OCI-M2 (cell line): ENCODE results near the gene CACNA1G.

Experiments used
- DNase-seq: peaks from one replicate; lab custom pipeline; 2025; ENCODE audit not compliant: unreplicated experiment; lab: John Stamatoyannopoulos, UW

CACNA1G gene

DNA sequence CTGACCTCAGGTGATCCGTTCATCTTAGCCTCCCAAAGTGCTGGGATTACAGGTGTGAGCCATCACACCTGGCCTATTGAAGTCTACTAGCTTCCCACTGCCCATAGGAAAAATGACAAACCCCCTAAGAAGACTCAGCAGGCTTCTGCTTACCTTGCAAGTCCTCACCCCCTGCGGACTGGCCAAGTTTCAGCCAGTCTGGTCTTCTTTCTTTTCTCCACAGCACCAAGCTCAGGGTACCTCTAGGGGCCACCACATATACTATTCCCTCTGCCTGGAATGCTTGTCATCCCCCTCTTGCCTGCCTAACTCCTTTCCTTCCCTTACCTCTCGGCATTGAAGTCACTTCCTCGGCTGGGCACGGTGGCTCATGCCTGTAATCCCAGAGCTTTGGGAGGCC is 105.3 kb downstream of the CACNA1G start:
- no peak for DNase-seq

DNA sequence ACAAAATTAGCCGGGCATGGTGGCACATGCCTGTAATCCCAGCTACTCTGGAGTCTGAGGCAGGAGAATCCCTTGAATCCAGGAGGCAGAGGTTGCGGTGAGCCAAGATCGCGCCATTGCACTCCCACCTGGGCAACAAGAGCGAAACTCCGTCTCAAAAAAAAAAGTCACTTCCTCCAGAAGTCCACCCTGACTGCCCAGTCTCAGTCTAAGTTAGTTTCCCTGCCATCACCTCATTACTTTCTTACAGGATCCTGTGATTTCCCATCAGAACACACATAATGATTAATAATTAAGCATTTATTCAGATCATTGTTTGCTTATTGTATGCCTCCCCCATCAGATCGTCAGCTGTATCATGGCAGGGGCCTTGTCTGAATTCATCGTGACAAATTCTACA is 105.8 kb downstream of the CACNA1G start:
- no peak for DNase-seq

DNA sequence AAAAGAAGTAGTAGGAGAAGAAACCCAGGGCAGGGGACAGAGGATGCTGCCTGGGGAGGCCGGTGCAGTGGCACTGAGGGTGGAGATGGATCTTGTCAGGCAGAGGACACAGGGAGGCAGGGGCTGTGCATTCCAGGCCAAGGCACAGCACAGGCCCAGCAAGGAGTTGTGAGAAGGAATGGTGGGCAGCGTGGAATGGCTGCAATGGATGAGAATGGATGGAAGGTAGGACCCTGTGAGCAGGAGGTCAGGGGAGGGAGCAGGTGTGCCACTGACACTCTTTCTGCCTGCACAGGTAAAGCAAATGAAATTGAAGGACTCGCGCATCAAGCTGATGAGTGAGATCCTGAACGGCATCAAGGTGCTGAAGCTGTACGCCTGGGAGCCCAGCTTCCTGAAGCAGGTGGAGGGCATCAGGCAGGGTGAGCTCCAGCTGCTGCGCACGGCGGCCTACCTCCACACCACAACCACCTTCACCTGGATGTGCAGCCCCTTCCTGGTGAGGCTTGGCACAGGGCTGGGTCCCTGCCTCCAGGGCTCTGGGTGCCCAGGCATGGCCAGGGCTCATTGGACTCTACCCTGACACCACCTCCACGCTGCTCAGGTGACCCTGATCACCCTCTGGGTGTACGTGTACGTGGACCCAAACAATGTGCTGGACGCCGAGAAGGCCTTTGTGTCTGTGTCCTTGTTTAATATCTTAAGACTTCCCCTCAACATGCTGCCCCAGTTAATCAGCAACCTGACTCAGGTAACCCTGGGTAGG is 106.9 kb downstream of the CACNA1G start:
- DNase-seq, result no peak

DNA sequence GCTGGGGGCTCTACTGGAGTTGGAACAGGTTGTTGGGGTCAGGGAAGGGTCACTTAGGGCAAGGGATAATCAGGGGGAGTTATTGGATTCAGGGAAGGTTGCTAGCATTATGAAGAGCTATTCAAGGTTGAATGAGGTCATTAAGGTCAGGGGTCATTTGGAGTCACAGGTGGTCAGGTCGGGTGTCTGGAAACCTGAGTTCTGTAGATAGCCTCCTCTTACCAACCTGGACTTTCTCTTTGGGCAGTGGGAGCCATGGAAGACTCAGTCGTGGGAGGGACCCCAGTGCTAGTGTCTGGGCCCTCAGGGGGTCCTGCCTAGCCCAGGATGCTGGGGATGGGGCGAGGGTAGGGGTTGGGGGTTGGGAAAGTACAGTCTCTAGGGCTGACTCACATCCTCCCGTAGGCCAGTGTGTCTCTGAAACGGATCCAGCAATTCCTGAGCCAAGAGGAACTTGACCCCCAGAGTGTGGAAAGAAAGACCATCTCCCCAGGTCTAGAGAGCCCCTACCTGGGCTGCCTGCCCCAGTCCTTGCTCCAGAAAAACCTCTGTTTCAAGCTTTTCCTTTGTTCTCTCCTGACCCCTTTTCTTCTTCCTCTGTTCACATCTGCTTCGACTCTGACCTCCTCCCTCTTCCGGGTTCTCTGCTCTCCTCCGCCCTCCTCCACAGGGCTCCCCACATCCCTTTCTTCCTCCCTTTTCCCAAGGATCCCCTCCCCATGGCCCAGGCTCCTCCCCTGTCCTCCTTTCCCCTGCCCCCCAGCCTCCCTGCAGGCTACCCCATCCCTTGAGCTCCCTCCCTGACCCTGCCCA is 107.7 kb downstream of the CACNA1G start:
- DNase-seq, result no peak

DNA sequence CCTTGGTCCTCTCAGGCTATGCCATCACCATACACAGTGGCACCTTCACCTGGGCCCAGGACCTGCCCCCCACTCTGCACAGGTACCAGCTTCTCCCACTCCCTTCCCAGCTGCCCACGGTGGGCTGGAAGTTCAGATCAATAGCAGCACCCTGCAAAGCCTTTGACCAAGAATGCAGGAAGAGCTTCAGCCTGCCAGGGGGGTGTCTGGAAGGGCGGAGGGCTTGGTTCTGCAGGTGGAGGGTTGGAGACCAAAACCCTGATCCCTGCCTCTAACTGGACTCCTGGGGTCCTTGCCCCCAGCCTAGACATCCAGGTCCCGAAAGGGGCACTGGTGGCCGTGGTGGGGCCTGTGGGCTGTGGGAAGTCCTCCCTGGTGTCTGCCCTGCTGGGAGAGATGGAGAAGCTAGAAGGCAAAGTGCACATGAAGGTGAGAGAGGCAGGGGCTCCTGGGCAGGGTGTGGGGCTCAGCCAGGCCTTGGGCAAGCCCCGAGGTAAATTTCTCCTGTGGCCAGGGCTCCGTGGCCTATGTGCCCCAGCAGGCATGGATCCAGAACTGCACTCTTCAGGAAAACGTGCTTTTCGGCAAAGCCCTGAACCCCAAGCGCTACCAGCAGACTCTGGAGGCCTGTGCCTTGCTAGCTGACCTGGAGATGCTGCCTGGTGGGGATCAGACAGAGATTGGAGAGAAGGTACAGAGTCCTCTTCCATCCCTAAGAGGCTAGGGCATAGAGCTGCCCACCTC is 108.5 kb downstream of the CACNA1G start:
- no peak for DNase-seq

DNA sequence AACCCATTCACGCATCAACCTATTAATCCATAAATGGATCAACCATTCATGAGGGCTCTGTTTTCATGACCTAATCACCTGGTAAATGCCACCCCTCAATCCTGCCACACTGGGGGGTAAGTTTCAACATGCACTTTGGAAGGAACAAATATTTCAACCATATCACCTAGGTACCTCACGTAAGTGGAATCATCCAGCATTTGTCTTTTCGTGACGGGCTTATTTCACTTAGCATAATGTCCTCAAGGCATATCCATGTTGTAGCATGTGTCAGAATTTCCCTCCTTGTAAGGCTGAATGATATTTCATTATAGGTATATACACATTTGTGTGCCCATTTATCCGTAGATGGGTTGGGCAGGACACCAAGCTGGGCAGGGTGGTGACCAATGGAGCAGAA is 111.6 kb downstream of the CACNA1G start:
- no peak for DNase-seq

DNA sequence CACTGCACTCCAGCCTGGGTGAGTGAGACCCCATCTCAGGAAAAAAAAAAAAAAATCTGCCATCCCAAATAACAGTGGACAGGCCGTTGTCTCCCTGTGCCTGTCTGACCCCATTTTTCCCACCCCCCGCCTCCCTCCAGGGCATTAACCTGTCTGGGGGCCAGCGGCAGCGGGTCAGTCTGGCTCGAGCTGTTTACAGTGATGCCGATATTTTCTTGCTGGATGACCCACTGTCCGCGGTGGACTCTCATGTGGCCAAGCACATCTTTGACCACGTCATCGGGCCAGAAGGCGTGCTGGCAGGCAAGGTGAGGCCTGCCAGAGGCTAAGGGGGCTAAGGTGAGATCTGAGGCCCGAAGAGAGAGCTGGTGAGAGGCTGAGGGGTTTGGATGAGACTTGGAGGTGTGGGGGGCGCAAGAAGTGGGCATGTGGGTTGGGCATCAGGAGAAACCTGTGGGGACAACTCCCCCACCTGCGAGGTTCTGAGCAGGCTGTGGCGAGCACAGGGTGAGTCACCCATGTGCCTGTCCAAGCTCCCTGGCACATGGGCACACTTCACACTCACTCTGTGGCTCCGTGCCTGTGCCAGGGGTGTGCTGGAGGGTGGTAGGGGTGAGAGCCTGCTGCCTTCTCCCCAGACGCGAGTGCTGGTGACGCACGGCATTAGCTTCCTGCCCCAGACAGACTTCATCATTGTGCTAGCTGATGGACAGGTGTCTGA is 112.5 kb downstream of the CACNA1G start:
- DNase-seq, result no peak

DNA sequence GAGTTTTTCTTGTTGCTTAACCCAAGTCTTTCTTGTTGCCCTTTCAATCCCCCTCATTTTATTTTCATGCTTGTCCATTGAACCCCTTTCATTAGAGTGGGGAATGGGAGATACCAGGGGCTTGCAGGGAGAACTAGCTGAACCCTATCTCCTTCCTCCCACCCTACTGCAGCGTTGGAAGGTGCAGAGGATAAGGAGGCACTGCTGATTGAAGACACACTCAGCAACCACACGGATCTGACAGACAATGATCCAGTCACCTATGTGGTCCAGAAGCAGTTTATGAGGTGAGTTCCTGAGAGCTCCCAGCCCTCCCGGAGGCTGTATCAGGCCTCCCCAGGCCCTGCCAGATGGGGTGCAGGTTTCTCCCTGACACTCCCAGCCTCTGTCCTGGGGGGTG is 114.7 kb downstream of the CACNA1G start:
- no peak for DNase-seq

DNA sequence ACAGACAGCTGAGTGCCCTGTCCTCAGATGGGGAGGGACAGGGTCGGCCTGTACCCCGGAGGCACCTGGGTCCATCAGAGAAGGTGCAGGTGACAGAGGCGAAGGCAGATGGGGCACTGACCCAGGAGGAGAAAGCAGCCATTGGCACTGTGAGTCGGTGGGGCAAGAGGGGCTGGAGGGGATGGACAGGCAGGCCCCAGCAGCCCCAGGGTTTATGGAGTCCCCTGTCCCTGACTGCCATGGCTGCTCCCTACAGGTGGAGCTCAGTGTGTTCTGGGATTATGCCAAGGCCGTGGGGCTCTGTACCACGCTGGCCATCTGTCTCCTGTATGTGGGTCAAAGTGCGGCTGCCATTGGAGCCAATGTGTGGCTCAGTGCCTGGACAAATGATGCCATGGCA is 115.1 kb downstream of the CACNA1G start:
- no peak for DNase-seq

DNA sequence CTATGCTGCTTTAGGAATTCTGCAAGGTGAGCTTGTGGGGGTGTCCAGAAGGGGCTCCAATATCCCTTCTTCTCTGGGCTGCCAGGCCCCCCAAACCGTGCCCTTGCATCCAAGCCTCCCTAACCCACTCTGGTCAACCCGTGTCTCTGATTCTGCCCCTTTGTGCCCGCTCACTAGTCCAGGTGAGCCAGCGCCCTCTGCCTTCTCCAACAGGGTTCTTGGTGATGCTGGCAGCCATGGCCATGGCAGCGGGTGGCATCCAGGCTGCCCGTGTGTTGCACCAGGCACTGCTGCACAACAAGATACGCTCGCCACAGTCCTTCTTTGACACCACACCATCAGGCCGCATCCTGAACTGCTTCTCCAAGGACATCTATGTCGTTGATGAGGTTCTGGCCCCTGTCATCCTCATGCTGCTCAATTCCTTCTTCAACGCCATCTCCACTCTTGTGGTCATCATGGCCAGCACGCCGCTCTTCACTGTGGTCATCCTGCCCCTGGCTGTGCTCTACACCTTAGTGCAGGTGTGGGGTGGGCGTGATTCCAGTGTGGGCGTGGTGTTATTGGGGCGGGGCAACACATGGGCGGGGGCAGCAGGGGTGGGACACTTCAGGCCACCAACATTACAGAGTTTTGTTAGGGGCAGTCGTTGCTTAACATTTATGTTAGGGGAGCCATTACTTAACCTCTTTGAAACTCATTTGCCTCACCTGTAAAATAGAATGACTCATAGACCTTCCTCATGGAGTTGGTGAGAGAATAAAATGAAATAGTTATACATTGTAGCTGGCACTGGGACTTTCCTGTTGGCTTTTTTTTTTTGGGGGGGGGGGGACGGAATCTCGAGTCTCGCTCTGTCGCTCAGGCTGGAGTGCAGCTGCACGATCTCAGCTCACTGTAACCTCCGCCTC is 115.8 kb downstream of the CACNA1G start:
- DNase-seq, result no peak
